Right atrium auricular region (tissue), 2 donors: ENCODE data around the gene TECPR1. TPM values are rescaled to one million over a fixed set of nuclear protein-coding genes. Genes with fewer than 3 reads are reported as not detected.

Experiments
- DNase-seq: peaks from one replicate; pipeline ENCODE4 v3.0.0-alpha.2; 2019; ENCODE audit warnings: low spot score
- H3K27ac ChIP-seq, 2 donors: fragments of 200-600 bp; sonication (generic); 1 replicate in 1 of 2; 2 replicates in 1 of 2; pipeline ENCODE4 v1.5.1; 2016 to 2019
- H3K27me3 ChIP-seq, 2 donors: fragments of 200-600 bp; sonication (generic); one replicate each; pipeline versions ENCODE4 v1.5.1 to v1.6.0; 2017 to 2019
- H3K36me3 ChIP-seq: fragments of 200-600 bp; sonication (generic); one replicate; pipeline ENCODE4 v1.5.1; 2016
- H3K4me1 ChIP-seq, 2 donors: fragments of 200-600 bp; sonication (generic); one replicate each; pipeline versions ENCODE4 v1.5.1 to v1.6.0; 2017 to 2019
- H3K4me3 ChIP-seq, 2 donors: fragments of 200-600 bp; sonication (generic); 1 replicate in 1 of 2; 2 replicates in 1 of 2; pipeline ENCODE4 v1.5.1; 2017 to 2019; ENCODE audit warnings: mild to moderate bottlenecking in 1 of 2, moderate library complexity in 1 of 2
- H3K9me3 ChIP-seq, 2 donors: fragments of 200-600 bp; sonication (generic); one replicate each; pipeline ENCODE4 v1.5.1; 2019
- CTCF ChIP-seq, 2 donors: fragments of 200-600 bp; sonication (generic); IDR thresholded peaks; one replicate each; pipeline ENCODE4 v1.5.1; 2019; ENCODE audit warnings: antibody characterized with exemption in 2 of 2
- total RNA-seq, 2 donors: library from RNA; depleted of rRNA; stranded (reverse); fragments of >200 nt; gene quantifications; one replicate each; pipeline ENCODE4 v1.1.0, GENCODE V29; 2016

The TECPR1 gene
- total RNA-seq, 2 donors from 2014 or later, result 11.5 to 13.9 TPM

GRCh38 chr7:98206451-98207330, 45.3 kb downstream of the TECPR1 start:
- H3K36me3 ChIP-seq, result peaks cover 43% of the 10 kb centered on the region
- H3K27me3 ChIP-seq, result no peaks in the 10 kb centered on the region
- peaks cover 0 to 10% of the 10 kb centered on the region in 2 donors for H3K4me1 ChIP-seq
- no peak for TF ChIP-seq CTCF (IDR thresholded peaks at IDR 0.05)
- no peak overlapping the region for H3K4me3 ChIP-seq
- H3K27ac ChIP-seq, result no peak overlapping the region
- DNase-seq, result no peak
- no peaks in the 10 kb centered on the region for H3K9me3 ChIP-seq

DNA sequence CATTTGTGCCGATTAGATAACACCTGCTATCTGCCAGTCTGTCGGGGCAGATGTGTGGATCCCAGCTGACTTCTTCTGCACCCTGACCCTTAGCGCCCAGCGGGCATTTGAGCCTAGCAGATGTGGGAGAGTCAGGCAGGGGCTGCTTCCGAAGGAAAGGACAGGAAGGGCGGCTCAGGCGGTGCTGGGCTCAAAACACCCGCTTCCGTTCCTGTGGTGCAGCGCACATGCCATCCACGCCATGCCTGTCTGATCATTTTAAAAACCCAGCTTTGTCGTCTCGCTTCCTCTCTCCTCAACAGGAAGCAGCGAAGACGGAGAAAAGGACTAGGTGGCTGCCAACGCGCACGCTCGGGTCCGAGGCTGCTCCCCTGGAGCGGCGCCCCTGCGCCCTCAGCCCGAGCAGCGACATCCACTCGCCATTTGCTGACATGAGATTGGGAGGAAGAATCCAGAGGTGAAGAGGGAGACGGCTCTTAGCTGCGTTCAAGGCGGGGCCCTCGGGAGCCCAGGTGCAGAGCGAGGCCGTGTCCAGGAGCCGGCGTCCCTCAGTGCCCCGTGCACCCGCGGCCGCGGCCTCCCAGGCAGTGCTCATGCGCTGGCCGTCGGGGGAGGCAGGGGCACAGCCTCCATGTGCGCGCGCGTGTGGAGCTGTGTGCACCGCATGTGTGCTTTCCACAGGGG, 46.7 kb downstream of the TECPR1 start:
- Histone ChIP-seq H3K27me3 (no peaks in the 10 kb centered on the region), H3K9me3 (no peaks in the 10 kb centered on the region), H3K27ac (no peak overlapping the region), H3K4me1 (peaks cover 0 to under 1% of the 10 kb centered on the region in 2 donors), H3K4me3 (no peak overlapping the region), H3K36me3 (peaks cover 43% of the 10 kb centered on the region)
- DNase-seq, result no peak
- no peak for TF ChIP-seq CTCF (IDR thresholded peaks at IDR 0.05)

GRCh38 chr7:98204670-98205069, 47.4 kb downstream of the TECPR1 start:
- no peak for DNase-seq
- H3K27ac ChIP-seq, result no peak overlapping the region
- no peak for TF ChIP-seq CTCF (IDR thresholded peaks at IDR 0.05)
- H3K4me1 ChIP-seq, result no peaks in the 10 kb centered on the region
- no peaks in the 10 kb centered on the region for H3K9me3 ChIP-seq
- H3K4me3 ChIP-seq, result no peak overlapping the region
- peaks cover 43% of the 10 kb centered on the region for H3K36me3 ChIP-seq
- no peaks in the 10 kb centered on the region for H3K27me3 ChIP-seq

GRCh38 chr7:98203964-98204605, 47.9 kb downstream of the TECPR1 start:
- Histone ChIP-seq H3K9me3 (no peaks in the 10 kb centered on the region), H3K4me3 (no peak overlapping the region), H3K36me3 (peaks cover 43% of the 10 kb centered on the region), H3K27me3 (no peaks in the 10 kb centered on the region), H3K4me1 (no peaks in the 10 kb centered on the region), H3K27ac (no peak overlapping the region)
- no peak for DNase-seq
- TF ChIP-seq CTCF (IDR thresholded peaks at IDR 0.05), result no peak

DNA sequence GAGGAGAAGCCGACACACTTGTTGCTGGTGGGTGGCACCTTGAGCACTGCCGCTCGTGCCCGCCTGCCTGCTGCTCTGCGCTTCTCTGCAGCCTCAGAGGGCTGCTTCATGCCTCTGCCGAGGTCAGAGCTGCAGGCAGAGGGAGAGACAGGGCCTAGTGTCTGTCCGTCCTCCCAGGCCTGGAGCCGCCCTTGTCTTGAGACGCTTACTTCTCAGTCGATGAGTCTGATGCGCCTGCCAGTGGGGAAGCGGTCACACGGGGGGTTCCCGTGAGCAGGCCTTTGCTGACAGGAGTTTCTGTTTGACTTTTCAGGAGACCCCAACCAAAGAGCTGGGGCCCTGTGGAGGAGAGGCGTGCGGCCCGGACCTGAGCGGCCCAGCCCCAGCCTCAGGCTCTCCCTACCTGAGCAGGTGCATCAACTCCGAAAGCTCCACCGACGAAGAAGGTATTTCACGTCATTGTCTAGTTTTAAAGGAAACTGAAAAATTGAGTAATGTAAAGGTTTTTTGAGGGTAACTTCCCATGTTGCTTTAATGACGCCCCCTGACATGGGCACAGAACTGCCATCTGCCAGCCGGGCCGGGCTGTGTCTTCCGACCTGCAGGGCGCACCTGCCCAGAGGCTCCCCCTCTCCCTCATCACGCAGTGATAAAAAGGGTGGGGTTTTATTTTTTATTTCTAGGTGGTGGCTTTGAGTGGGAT, 48.6 kb downstream of the TECPR1 start:
- H3K36me3 ChIP-seq, result peaks cover 43% of the 10 kb centered on the region

More for the DNA sequence above, 48.6 kb downstream of the TECPR1 start:
- Histone ChIP-seq H3K9me3 (no peaks in the 10 kb centered on the region), H3K27ac (no peak overlapping the region), H3K4me1 (no peaks in the 10 kb centered on the region), H3K27me3 (no peaks in the 10 kb centered on the region), H3K4me3 (no peak overlapping the region)
- DNase-seq, result no peak
- no peak for TF ChIP-seq CTCF (IDR thresholded peaks at IDR 0.05)
